IMR-90 (cell line): Measurements from ENCODE around the gene ATG7. TPM values are rescaled to one million over a fixed set of nuclear protein-coding genes. Genes with fewer than 3 reads are reported as not detected.

Experiments
- ATAC-seq: fragments of 200-7000 bp; cut with Tn5 transposase; 2 replicates; pipeline ENCODE4 v1.9.1; 2020; ENCODE audit warnings: low read depth, mild to moderate bottlenecking, moderate library complexity
- BruUV-seq: library from RNA; stranded (reverse); fragments of 400-500 nt; replicated peaks from 2 replicates; lab custom pipeline; 2021; lab: Mats Ljungman, UMichigan
- CTCF ChIA-PET: fragments of 300-600 bp; formaldehyde crosslinking; extraction: SDS; loops from one replicate; lab custom pipeline; 2021; ENCODE audit warnings: antibody characterized with exemption; lab: Yijun Ruan, JAX
- POLR2A ChIA-PET: fragments of 300-600 bp; sonication (Branson Sonifier 250); formaldehyde crosslinking; loops from one replicate; lab custom pipeline; 2022; ENCODE audit warnings: antibody characterized with exemption; ENCODE audit not compliant: unreplicated experiment; lab: Charles Lee
- DNase-seq: peaks from one replicate; pipeline ENCODE4 v3.0.0; 2013
- H2AFZ ChIP-seq: replicated peaks from 2 replicates; pipeline ENCODE3; 2013; ENCODE audit warnings: low read length, mild to moderate bottlenecking; ENCODE audit not compliant: poor library complexity
- H2AK5ac ChIP-seq: 2 replicates; pipeline ENCODE4 v1.6.1; 2013; ENCODE audit warnings: low read depth, low read length, inconsistent platforms
- H2AK9ac ChIP-seq: replicated peaks from 2 replicates; pipeline ENCODE3; 2013; ENCODE audit warnings: mild to moderate bottlenecking, low read depth, low read length, moderate library complexity; ENCODE audit not compliant: poor library complexity
- H2BK120ac ChIP-seq: 2 replicates; pipeline ENCODE4 v1.6.1; 2013; ENCODE audit warnings: low read depth, low read length, inconsistent platforms
- H2BK15ac ChIP-seq: 3 replicates; pipeline ENCODE4 v1.6.1; 2013; ENCODE audit warnings: low read depth, low read length, inconsistent platforms
- H2BK20ac ChIP-seq: 2 replicates; pipeline ENCODE4 v1.6.1; 2013; ENCODE audit warnings: low read depth, mild to moderate bottlenecking, inconsistent platforms, low read length, moderate library complexity
- H2BK5ac ChIP-seq: 2 replicates; pipeline ENCODE4 v1.6.1; 2013; ENCODE audit warnings: mild to moderate bottlenecking, low read depth, low read length, inconsistent platforms; ENCODE audit not compliant: poor library complexity, severe bottlenecking
- H3K14ac ChIP-seq: replicated peaks from 2 replicates; pipeline ENCODE4 v1.6.1; 2013; ENCODE audit warnings: low read depth, low read length, inconsistent platforms
- H3K18ac ChIP-seq: 2 replicates; pipeline ENCODE4 v1.6.1; 2013; ENCODE audit warnings: low read depth, low read length, control low read depth
- H3K23ac ChIP-seq: 2 replicates; pipeline ENCODE4 v1.6.1; 2013; ENCODE audit warnings: low read depth, low read length, inconsistent platforms
- H3K27ac ChIP-seq: 2 replicates; pipeline ENCODE4 v1.5.1; 2013; ENCODE audit warnings: mild to moderate bottlenecking, control low read depth, low read length; ENCODE audit not compliant: insufficient read depth
- H3K27me3 ChIP-seq: 2 replicates; pipeline ENCODE4 v1.6.1; 2013; ENCODE audit warnings: low read length; ENCODE audit not compliant: control insufficient read depth, insufficient read depth
- H3K36me3 ChIP-seq: 2 replicates; pipeline ENCODE4 v1.6.1; 2013; ENCODE audit warnings: low read length, mixed read lengths; ENCODE audit not compliant: control insufficient read depth, insufficient read depth
- H3K4ac ChIP-seq: 2 replicates; pipeline ENCODE4 v1.6.1; 2013; ENCODE audit warnings: low read depth, low read length, inconsistent platforms
- H3K4me1 ChIP-seq: 2 replicates; pipeline ENCODE4 v1.6.1; 2013; ENCODE audit warnings: low read length, mixed read lengths; ENCODE audit not compliant: control insufficient read depth, insufficient read depth
- H3K4me2 ChIP-seq: 2 replicates; pipeline ENCODE4 v1.6.1; 2013; ENCODE audit warnings: low read depth, mild to moderate bottlenecking, control low read depth, low read length, moderate library complexity
- H3K4me3 ChIP-seq: 2 replicates; pipeline ENCODE4 v1.5.1; 2013; ENCODE audit warnings: low read depth, mild to moderate bottlenecking, control low read depth, low read length, moderate library complexity; ENCODE audit not compliant: insufficient read depth
- H3K56ac ChIP-seq: 2 replicates; pipeline ENCODE4 v1.6.1; 2013; ENCODE audit warnings: low read length, inconsistent platforms; ENCODE audit not compliant: insufficient read depth; ENCODE audit errors: extremely low read depth
- H3K79me1 ChIP-seq, 2 experiments: 2 replicates each; pipeline ENCODE4 v1.6.1; 2013; ENCODE audit warnings: low read length in 2 of 2, inconsistent platforms in 1 of 2, low read depth in 1 of 2
- H3K9ac ChIP-seq: 2 replicates; pipeline ENCODE4 v1.6.1; 2013; ENCODE audit warnings: low read depth, low read length, control low read depth
- H3K9me1 ChIP-seq: 2 replicates; pipeline ENCODE4 v1.6.1; 2013; ENCODE audit warnings: low read length, inconsistent platforms; ENCODE audit not compliant: insufficient read depth
- H3K9me3 ChIP-seq: 2 replicates; pipeline ENCODE4 v1.6.1; 2013; ENCODE audit warnings: low read length; ENCODE audit not compliant: control insufficient read depth, insufficient read depth
- H4K20me1 ChIP-seq: 2 replicates; pipeline ENCODE4 v1.6.1; 2013; ENCODE audit warnings: low read length, inconsistent platforms; ENCODE audit not compliant: insufficient read depth
- H4K5ac ChIP-seq: 2 replicates; pipeline ENCODE4 v1.6.1; 2013; ENCODE audit warnings: mild to moderate bottlenecking, low read depth, low read length, control low read depth
- H4K8ac ChIP-seq, 2 experiments: 2 replicates each; pipeline ENCODE4 v1.6.1; 2013; ENCODE audit warnings: low read depth in 2 of 2, low read length in 2 of 2, control low read depth in 1 of 2, inconsistent platforms in 1 of 2
- H4K91ac ChIP-seq: 2 replicates; pipeline ENCODE4 v1.6.1; 2013; ENCODE audit warnings: low read depth, low read length, inconsistent platforms; ENCODE audit not compliant: insufficient read depth
- MAZ ChIP-seq: IDR thresholded peaks from 2 replicates; pipeline ENCODE4 v1.6.1; 2012; ENCODE audit warnings: low read depth, mild to moderate bottlenecking, low read length, improper control_type of control experiment, moderate library complexity, borderline replicate concordance
- POLR2A ChIP-seq: IDR thresholded peaks from 2 replicates; pipeline ENCODE4 v1.6.1; 2012; ENCODE audit warnings: mild to moderate bottlenecking, low read depth, low read length
- WGBS, 2 experiments: methylation state at CpG; one replicate each; pipeline versions ENCODE4 v1.1.5 to v1.1.7; 2013; ENCODE audit warnings: missing lambda C conversion rate in 2 of 2; ENCODE audit not compliant: insufficient read length in 1 of 2; ENCODE audit errors: extremely low coverage in 2 of 2; 5-methylcytosine and 5-hydroxymethylcytosine counted together
- dilution Hi-C: fragments of 300-500 bp; cut with HindIII; formaldehyde crosslinking; loops from one replicate; pipeline ENCODE4 v1.14.3; 2018; ENCODE audit warnings: low sequenced_read_pairs; ENCODE audit not compliant: unreplicated experiment
- in situ Hi-C: fragments of 300-500 bp; cut with MboI; formaldehyde crosslinking; loops from 3 replicates; pipeline ENCODE4 v1.14.3; 2019; ENCODE audit warnings: low sequenced_read_pairs, inconsistent platforms, mixed read lengths
- intact Hi-C: fragments of 100-400 bp; cut with micrococcal nuclease; formaldehyde crosslinking; loops from 2 replicates; pipeline ENCODE4 v1.10.0; 2022
- polyA plus RNA-seq, 3 experiments: library from polyadenylated mRNA; depleted of rRNA; stranded (reverse); fragments of >200 nt; gene quantifications; 2 replicates each; pipeline ENCODE4 v1.2.3, GENCODE V29; 2012; ENCODE audit warnings: low replicate concordance in 1 of 3
- total RNA-seq: library from RNA; depleted of rRNA; stranded (reverse); fragments of >200 nt; gene quantifications from 2 replicates; pipeline ENCODE4 v1.2.3, GENCODE V29; 2012

Gene ATG7
- total and polyA plus RNA-seq, 2 of the 4 experiments (the other 2 are of a cell fraction): 15.6 to 51.4 TPM

GRCh38 chr3:11570251-11570650, 298.1 kb downstream of the ATG7 start:
- Histone ChIP-seq H2AFZ (no peak overlapping the region), H3K9ac (no peak overlapping the region), H4K5ac (no peak overlapping the region), H4K91ac (peak overlapping the region; percentile 23; the same call in 1 of the 2 replicates), H3K27ac (peak overlapping the region; percentile 44), H3K79me1 (peaks cover 29 to 92% of the 10 kb centered on the region in 2 experiments), H3K18ac (no peak overlapping the region), H3K23ac (peak overlapping the region; percentile 68), H2BK15ac (peak overlapping the region; percentile 87; the same call in 1 of the 3 replicates), H3K4me1 (peaks cover 27% of the 10 kb centered on the region), H4K20me1 (peaks cover 46% of the 10 kb centered on the region), H2BK120ac (peak overlapping the region; percentile 26), H2AK5ac (peak overlapping the region; percentile 78), H3K4ac (peak overlapping the region; percentile 85), H3K4me2 (no peak overlapping the region), H3K4me3 (no peak overlapping the region), H3K27me3 (no peaks in the 10 kb centered on the region), H3K56ac (no peak overlapping the region), H2BK5ac (peak overlapping the region; percentile 78), H3K14ac (peak overlapping the region; percentile 70), H3K9me1 (peaks cover 41% of the 10 kb centered on the region), H2AK9ac (peak overlapping the region; percentile 9), H3K36me3 (peaks cover 43% of the 10 kb centered on the region), H2BK20ac (peak overlapping the region; percentile 22; the same call in 1 of the 2 replicates), H4K8ac (peak overlapping the region; percentile 18 to 79; a peak in 1 of 4 replicates), H3K9me3 (no peaks in the 10 kb centered on the region)
- POLR2A ChIA-PET: no interaction called here
- dilution Hi-C loops (no loop called here), intact Hi-C loops (no loop called here), in situ Hi-C loops (no loop called here)
- CTCF ChIA-PET: no interaction called here
- DNase-seq: no peak
- no peak for ATAC-seq
- 100% methylated on average over 1 of the region's 13 CpGs; no CpG with 5 or more reads in 1 of the 2 experiments for WGBS, 2 experiments
- BruUV-seq: no TSS peak
- TF ChIP-seq POLR2A (no peak), MAZ (no peak)
